H9 (cell line): ENCODE measurements around the gene BACE2. TPM values are rescaled to one million over a fixed set of nuclear protein-coding genes. Genes with fewer than 3 reads are reported as not detected.

Experiments
- DNase-seq: peaks from one replicate; pipeline ENCODE4 v3.0.0-alpha.2; 2017
- H2AFZ ChIP-seq: one replicate; pipeline ENCODE4 v1.6.1; 2013; ENCODE audit warnings: mild to moderate bottlenecking, low read length, control low read depth, moderate library complexity
- H2AK5ac ChIP-seq: 2 replicates; pipeline ENCODE4 v1.6.1; 2013; ENCODE audit warnings: low read length, control low read depth, mixed read lengths; ENCODE audit not compliant: insufficient read length
- H2BK120ac ChIP-seq: one replicate; pipeline ENCODE4 v1.6.1; 2013; ENCODE audit warnings: low read depth, mild to moderate bottlenecking, low read length, control low read depth, inconsistent platforms; ENCODE audit not compliant: poor library complexity, severe bottlenecking
- H2BK12ac ChIP-seq: 2 replicates; pipeline ENCODE4 v1.6.1; 2013; ENCODE audit warnings: low read length, control low read depth, mixed read lengths, low read depth; ENCODE audit not compliant: insufficient read length
- H2BK15ac ChIP-seq: 2 replicates; pipeline ENCODE4 v1.6.1; 2013; ENCODE audit warnings: low read depth, low read length, control low read depth
- H2BK20ac ChIP-seq: one replicate; pipeline ENCODE4 v1.6.1; 2013; ENCODE audit warnings: low read depth, mild to moderate bottlenecking, low read length, control low read depth, inconsistent platforms; ENCODE audit not compliant: poor library complexity, severe bottlenecking
- H2BK5ac ChIP-seq: 2 replicates; pipeline ENCODE4 v1.6.1; 2013; ENCODE audit warnings: low read length, control low read depth, mixed read lengths; ENCODE audit not compliant: insufficient read length
- H3K14ac ChIP-seq: 2 replicates; pipeline ENCODE4 v1.6.1; 2013; ENCODE audit warnings: low read length, control low read depth; ENCODE audit not compliant: insufficient read depth
- H3K18ac ChIP-seq: 2 replicates; pipeline ENCODE4 v1.6.1; 2013; ENCODE audit warnings: low read depth, mild to moderate bottlenecking, mixed read lengths, low read length, control low read depth; ENCODE audit not compliant: insufficient read length
- H3K23ac ChIP-seq: 2 replicates; pipeline ENCODE4 v1.6.1; 2013; ENCODE audit warnings: low read length, control low read depth, mixed read lengths, low read depth; ENCODE audit not compliant: insufficient read length
- H3K23me2 ChIP-seq: 2 replicates; pipeline ENCODE4 v1.6.1; 2013; ENCODE audit warnings: low read depth, mild to moderate bottlenecking, mixed read lengths, low read length, control low read depth; ENCODE audit not compliant: insufficient read length, poor library complexity, severe bottlenecking
- H3K27ac ChIP-seq: 2 replicates; pipeline ENCODE4 v1.5.1; 2013; ENCODE audit warnings: low read length, control low read depth, mixed read lengths, low read depth; ENCODE audit not compliant: insufficient read length
- H3K27me3 ChIP-seq: 2 replicates; pipeline ENCODE4 v1.6.1; 2013; ENCODE audit warnings: low read length, control low read depth, inconsistent platforms; ENCODE audit not compliant: insufficient read depth
- H3K4ac ChIP-seq: 2 replicates; pipeline ENCODE4 v1.6.1; 2013; ENCODE audit warnings: low read depth, mild to moderate bottlenecking, control low read depth, inconsistent platforms, low read length, moderate library complexity
- H3K4me1 ChIP-seq: 2 replicates; pipeline ENCODE4 v1.6.1; 2013; ENCODE audit warnings: low read length, control low read depth, inconsistent platforms; ENCODE audit not compliant: insufficient read depth
- H3K4me2 ChIP-seq: 2 replicates; pipeline ENCODE4 v1.6.1; 2013; ENCODE audit warnings: low read length, control low read depth, mixed read lengths; ENCODE audit not compliant: insufficient read length, insufficient read depth
- H3K56ac ChIP-seq: 2 replicates; pipeline ENCODE4 v1.6.1; 2013; ENCODE audit warnings: low read depth, mild to moderate bottlenecking, mixed read lengths, low read length, control low read depth; ENCODE audit not compliant: insufficient read length
- H3K79me1 ChIP-seq: 2 replicates; pipeline ENCODE4 v1.6.1; 2013; ENCODE audit warnings: low read depth, mild to moderate bottlenecking, moderate library complexity, low read length, control low read depth, inconsistent platforms; ENCODE audit not compliant: insufficient read depth, poor library complexity, severe bottlenecking
- H3K79me2 ChIP-seq: 2 replicates; pipeline ENCODE4 v1.6.1; 2013; ENCODE audit warnings: low read length, control low read depth, inconsistent platforms; ENCODE audit not compliant: insufficient read depth
- H3K9ac ChIP-seq: 2 replicates; pipeline ENCODE4 v1.6.1; 2013; ENCODE audit warnings: low read length, control low read depth, mixed read lengths; ENCODE audit not compliant: insufficient read length; ENCODE audit errors: extremely low read depth
- H3K9me3 ChIP-seq: one replicate; pipeline ENCODE4 v1.6.1; 2013; ENCODE audit warnings: low read depth, low read length, inconsistent platforms; ENCODE audit not compliant: control insufficient read depth
- H3T11ph ChIP-seq: one replicate; pipeline ENCODE4 v1.6.1; 2013; ENCODE audit warnings: mild to moderate bottlenecking, low read length, control low read depth, inconsistent platforms
- H4K20me1 ChIP-seq: one replicate; pipeline ENCODE4 v1.6.1; 2013; ENCODE audit not compliant: control insufficient read depth, insufficient read length, insufficient read depth
- H4K5ac ChIP-seq: 2 replicates; pipeline ENCODE4 v1.6.1; 2013; ENCODE audit warnings: low read depth, mild to moderate bottlenecking, mixed read lengths, low read length, control low read depth; ENCODE audit not compliant: insufficient read length
- H4K8ac ChIP-seq: replicated peaks from 2 replicates; pipeline ENCODE4 v1.6.1; 2013; ENCODE audit warnings: low read length, control low read depth, mixed read lengths, low read depth; ENCODE audit not compliant: insufficient read length
- H4K91ac ChIP-seq: 2 replicates; pipeline ENCODE4 v1.6.1; 2013; ENCODE audit warnings: low read depth, mild to moderate bottlenecking, moderate library complexity, mixed read lengths, low read length, control low read depth; ENCODE audit not compliant: insufficient read length
- H3K27ac Mint-ChIP-seq, 3 experiments: 2 replicates in 2 of 3; 3 replicates in 1 of 3; pipeline ENCODE4 v1.8.0; 2020 to 2021; ENCODE audit warnings: mixed read lengths in 3 of 3, mild to moderate bottlenecking in 1 of 3, moderate library complexity in 1 of 3
- H3K27me3 Mint-ChIP-seq: 2 replicates; pipeline ENCODE4 v1.8.0; 2021; ENCODE audit warnings: low read depth, mild to moderate bottlenecking, moderate library complexity, mixed read lengths
- H3K36me3 Mint-ChIP-seq, 3 experiments: 2 replicates in 2 of 3; 3 replicates in 1 of 3; pipeline ENCODE4 v1.8.0; 2020 to 2021; ENCODE audit warnings: low read depth in 3 of 3, mixed read lengths in 3 of 3; ENCODE audit not compliant: insufficient read depth in 1 of 3
- H3K4me1 Mint-ChIP-seq, 2 experiments: 2 replicates each; pipeline ENCODE4 v1.8.0; 2020; ENCODE audit warnings: mixed read lengths in 2 of 2
- H3K4me3 Mint-ChIP-seq, 2 experiments: 2 replicates in 1 of 2; 3 replicates in 1 of 2; pipeline ENCODE4 v1.8.0; 2020 to 2021; ENCODE audit warnings: mild to moderate bottlenecking in 2 of 2, mixed read lengths in 2 of 2, moderate library complexity in 1 of 2
- H3K9me3 Mint-ChIP-seq, 2 experiments: 2 replicates in 1 of 2; 3 replicates in 1 of 2; pipeline ENCODE4 v1.8.0; 2020; ENCODE audit warnings: mild to moderate bottlenecking in 2 of 2, mixed read lengths in 2 of 2, moderate library complexity in 1 of 2
- CTCF ChIP-seq: fragments of 200-600 bp; sonication (generic); conservative IDR thresholded peaks from 3 replicates; pipeline ENCODE4 v1.8.0; 2021; ENCODE audit warnings: antibody characterized with exemption, mild to moderate bottlenecking
- WGBS: extraction: QIAGEN DNeasy Blood & Tissue Kit; methylation state at CpG from one replicate; pipeline ENCODE4 v1.1.7; 2013; ENCODE audit warnings: missing lambda C conversion rate, low lambda C conversion rate, mixed read lengths; ENCODE audit not compliant: insufficient read length; ENCODE audit errors: extremely low coverage; 5-methylcytosine and 5-hydroxymethylcytosine counted together
- total RNA-seq: library from RNA; stranded (reverse); gene quantifications from 2 replicates; pipeline ENCODE4 v1.2.1, GENCODE V29; 2021

BACE2 gene
- total RNA-seq, 1 experiment from 2014 or later: 8.0 TPM

GRCh38 chr21:41246808-41247207, 78.8 kb downstream of the BACE2 start:
- Mint-ChIP-seq H3K27ac (peak overlapping the region in 1 of 3 experiments; percentile 32; a peak in 1 of 7 replicates), H3K36me3 (peaks cover 4 to 15% (median 13%) of the 10 kb centered on the region in 3 experiments; a peak in 6 of 7 replicates), H3K4me3 (no peak overlapping the region), H3K27me3 (peaks cover 1% of the 10 kb centered on the region; the same call in 1 of the 2 replicates), H3K9me3 (no peaks in the 10 kb centered on the region), H3K4me1 (peaks cover 14 to 23% of the 10 kb centered on the region in 2 experiments)
- Histone ChIP-seq H4K20me1 (no peaks in the 10 kb centered on the region), H2BK15ac (no peak overlapping the region), H3K4me1 (no peaks in the 10 kb centered on the region), H3K27ac (no peak overlapping the region), H4K91ac (no peak overlapping the region), H3K23me2 (no peaks in the 10 kb centered on the region), H3K9ac (no peak overlapping the region), H3K4ac (no peak overlapping the region), H4K5ac (no peak overlapping the region), H3K14ac (no peak overlapping the region), H3K9me3 (no peaks in the 10 kb centered on the region), H3K79me1 (no peaks in the 10 kb centered on the region), H3K56ac (no peak overlapping the region), H3K27me3 (no peaks in the 10 kb centered on the region), H3K23ac (no peak overlapping the region), H3K18ac (no peak overlapping the region), H3K79me2 (no peaks in the 10 kb centered on the region), H2BK5ac (no peak overlapping the region), H2BK20ac (no peak overlapping the region), H3T11ph (no peak overlapping the region), H2BK120ac (no peak overlapping the region), H3K4me2 (no peak overlapping the region), H2AFZ (no peak overlapping the region), H2AK5ac (no peak overlapping the region), H4K8ac (no peak overlapping the region), H2BK12ac (no peak overlapping the region)
- TF ChIP-seq CTCF: no peak
- no CpG with 5 or more reads among the region's 13 CpGs for WGBS
- no peak for DNase-seq
